CD4-positive, alpha-beta T cell treated with Interleukin-21 for 1 hour (primary cell): Measurements from ENCODE around the gene PIK3R2.

Experiments
- DNase-seq: peaks from one replicate; pipeline ENCODE4 v3.0.0-alpha.2; 2020

PIK3R2 gene

DNA sequence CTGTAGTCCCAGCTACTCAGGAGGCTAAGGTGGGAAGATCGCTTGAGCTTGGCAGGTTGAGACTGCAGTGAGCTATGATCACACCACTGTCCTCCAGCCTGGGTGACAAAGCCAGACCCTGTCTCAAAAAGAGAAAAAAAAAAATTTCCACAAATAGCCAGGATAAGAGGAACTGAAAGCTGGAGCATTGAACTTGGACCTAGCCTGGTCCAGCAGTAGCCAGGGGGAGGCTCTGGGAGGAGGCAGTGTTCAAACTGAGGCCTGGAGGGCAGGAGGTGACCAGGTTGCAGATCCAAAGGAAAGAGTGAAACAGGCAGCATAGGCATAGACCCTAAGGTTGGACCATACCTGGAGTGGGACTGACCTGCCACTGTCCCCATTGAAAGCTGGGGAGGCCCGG lies 26.9 kb upstream of the PIK3R2 start:
- DNase-seq = no peak

DNA sequence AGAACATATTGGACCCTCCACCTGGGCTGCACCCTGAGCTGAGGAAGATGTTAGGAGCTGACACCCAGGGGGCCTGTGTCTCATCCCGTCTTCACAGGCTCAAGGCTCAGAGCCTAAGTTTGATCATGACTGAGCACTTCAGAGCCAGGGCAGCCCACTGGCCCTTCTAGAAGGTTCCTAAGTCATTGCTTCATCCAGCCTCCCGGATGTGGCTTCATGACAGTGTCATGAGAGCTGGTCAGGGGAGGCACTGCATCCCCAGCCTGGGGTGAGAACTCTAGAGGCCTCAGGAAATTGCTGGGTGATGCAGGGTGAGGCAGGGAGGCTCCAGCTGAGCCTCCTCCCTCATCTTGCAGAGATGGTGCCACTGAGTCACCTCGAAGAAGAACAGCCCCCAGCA lies 24.9 kb upstream of the PIK3R2 start:
- DNase-seq = peak; percentile 31

DNA sequence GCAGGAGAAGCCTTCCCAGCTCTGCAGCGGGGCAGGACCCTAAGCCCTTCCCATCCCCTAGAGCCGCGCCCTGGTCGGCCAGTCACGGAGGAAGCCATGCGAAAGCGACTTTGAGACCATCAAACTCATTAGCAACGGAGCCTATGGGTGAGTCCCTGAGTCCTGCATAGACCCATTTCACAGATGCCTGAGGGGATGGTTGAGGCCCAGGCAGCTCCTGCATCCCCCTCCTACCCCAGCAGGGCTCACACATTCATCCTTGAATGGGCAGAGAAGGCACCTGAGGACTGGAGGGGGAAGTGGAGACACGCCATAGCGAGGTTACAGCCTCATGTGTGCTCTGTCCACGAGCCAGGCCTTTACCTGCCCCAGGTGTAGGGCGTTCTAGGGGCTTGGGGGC lies 24.2 kb upstream of the PIK3R2 start:
- DNase-seq = no peak

DNA sequence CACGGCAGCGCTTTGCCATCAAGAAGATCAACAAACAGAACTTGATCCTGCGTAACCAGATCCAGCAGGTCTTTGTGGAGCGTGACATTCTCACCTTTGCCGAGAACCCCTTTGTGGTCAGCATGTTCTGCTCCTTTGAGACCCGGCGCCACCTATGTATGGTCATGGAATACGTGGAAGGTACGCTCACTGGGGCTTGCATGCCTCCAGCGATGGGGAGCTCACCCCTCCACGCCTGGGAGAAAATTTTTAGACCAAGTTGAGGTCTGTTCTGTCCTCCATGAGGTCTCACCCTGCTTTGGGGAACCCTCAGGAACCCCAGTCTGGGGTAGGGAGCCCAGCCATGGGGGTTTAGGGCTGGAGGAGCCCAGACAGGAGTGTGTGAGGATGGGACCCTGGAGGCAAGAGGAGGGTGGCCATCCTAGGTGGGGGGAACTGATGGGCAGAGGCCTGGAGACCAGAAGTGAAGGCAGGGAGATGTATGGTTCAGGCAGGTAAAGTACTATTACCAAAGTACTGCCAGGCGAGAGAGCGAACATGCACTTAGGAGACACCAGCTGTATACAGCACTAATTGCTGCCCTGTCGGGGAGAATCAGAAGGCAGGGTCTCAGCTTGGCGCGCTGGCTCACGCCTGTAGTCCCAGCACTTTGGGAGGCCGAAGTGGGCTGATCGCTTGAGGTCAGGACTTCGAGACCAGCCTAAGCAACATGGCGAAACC lies 22.3 kb upstream of the PIK3R2 start:
- DNase-seq = no peak

DNA sequence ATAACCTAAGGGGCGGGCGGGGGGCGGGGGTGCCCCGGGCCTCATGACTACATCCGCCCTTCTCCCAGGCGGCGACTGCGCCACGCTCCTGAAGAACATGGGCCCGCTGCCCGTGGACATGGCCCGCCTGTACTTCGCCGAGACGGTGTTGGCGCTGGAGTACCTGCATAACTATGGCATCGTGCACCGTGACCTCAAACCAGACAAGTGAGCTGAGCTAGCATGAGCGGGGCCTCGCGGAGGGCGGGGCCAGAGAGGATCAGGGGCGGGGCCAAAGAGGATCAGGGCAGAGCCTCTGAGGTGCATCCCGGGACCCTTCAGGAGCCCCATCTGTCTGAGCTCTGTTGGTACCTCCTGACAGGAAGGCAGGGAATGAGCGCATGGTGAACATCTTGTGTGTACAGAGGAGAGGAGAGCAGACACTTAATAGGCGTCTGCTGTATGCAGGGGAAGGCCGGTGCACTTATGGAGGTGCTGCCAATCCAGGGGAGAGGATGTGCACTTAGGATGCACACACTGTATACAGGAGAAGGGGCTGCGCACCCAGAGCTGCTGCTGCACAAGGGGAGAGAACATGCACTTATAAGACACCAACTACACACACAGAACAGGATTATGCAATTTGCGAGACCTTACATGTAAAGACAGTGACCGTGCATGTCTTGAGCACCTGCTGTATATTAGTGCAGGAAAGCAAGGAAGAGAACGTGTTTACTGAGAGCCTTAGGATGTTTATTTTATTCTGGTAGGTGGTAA lies 20.9 kb upstream of the PIK3R2 start:
- DNase-seq = no peak

DNA sequence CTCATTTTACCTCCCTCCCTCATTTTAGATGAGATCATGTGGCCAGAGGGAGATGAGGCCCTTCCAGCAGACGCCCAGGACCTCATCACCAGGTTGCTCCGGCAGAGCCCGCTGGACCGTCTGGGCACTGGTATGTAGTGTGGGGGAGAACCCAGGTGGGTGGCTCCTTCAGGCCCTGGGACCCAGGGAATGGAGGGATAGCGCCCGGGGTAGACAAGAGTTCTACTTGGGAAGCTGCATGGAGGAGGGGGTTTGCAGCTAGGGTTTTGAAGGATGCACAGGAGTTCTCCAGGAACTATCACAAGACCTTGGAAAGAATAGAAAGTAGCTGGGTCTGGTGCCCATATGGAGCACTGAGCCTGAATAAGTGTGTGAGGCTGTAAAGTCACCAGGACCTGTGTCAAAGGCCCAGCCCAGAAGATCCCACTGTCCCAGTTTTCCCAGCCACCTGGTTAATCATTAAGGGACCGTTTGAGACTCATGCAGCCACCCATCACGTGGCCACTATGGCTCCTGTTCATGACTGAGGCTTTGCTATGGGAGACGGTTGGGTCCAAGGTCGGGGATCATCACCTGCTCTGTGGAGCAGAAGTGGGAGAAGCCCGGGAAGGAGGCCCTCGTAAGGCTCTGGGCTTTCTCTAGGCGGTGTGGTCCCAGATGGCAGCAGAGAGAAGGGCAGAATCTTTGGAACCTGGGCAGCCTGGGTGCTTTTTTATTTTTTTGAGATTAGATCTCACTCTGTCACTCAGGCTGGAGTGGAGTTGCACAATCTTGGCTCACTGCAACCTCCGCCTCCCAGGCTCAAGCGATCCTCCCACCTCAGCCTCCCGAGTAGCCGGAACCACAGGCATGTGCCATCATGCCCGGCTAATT lies 17.0 kb upstream of the PIK3R2 start:
- no peak for DNase-seq

DNA sequence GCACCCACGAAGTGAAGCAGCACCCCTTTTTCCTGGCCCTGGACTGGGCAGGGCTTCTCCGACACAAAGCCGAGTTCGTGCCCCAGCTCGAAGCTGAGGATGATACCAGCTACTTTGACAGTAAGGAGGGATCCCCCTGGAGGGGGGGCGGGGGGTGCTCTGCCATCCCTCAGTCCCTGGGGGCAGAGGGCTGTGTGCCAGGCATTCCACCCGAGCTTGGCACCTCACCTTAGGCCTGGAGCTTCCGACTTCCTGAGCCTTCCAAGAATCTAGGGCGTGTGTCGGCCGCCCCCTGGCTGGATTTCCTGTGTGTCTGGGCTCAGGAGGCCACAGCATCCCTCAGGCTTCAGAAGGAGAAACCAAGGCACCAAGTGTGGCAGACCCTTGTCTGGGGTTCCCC lies 15.7 kb upstream of the PIK3R2 start:
- no peak for DNase-seq

DNA sequence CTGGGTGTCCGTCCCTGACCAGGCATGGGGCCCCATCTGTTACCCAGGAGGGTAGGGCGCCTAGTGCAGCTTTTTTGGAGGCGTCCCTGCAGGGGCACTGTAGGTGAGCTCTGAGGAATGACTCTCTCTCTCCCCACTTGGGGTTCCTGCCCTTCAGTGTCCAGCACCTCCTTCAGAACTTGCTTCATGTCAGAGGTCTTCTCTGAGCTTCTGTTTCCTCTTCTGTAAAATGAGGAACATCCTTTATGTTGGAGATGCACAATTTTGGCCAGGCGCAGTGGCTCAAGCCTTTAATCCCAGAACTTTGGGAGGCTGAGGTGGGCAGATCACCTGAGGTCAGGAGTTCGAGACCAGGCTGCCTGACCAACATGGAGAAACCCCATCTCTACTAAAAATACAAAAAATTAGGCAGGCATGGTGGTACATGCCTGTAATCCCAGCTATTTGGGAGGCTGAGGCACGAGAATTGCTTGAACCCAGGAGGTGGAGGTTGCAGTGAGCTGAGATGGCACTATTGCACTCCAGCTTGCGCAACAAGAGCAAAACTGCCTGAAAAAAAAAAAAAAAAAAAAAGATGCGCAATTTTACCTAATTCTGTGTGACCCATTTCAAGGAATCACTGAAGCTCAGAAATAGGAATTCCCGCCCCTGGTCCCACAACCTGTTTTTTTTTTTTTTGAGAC lies 15.2 kb upstream of the PIK3R2 start:
- no peak for DNase-seq

DNA sequence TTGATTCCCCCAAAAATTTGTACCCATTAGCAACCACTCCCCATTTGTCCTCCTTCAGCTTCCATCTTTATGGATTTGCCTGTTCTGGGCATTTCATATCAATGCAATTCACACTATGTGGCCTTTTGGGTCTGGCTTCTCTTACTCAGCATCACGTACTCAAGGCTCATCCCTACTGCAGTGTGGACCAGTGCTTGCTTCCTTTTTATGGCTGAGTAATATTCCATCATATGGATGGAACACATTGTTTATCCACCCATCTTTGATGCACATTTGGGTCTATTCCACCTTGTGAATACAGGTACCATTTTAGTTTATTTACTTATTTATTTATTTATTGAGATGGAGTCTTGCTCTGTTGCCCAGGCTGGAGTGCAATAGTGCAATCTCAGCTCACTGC lies 12.5 kb upstream of the PIK3R2 start:
- no peak for DNase-seq

DNA sequence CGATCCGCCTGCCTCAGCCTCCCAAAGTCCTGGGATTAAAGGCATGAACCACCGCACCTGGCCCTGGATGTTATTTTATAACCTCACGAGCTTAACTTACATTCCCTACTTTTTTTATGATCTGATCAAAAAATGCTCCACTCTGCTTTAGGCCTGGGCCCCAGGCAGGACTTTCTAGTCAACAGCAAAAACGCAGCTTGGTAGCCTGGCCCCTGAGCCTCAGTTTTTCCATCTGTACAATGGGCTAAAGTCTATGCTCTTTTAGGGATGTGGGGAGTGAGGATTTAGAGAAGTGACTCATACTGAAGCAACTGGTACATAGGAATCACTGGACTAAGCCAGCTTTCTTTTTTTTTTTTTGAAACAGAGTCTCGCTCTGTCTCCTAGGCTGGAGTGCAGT lies 11.9 kb upstream of the PIK3R2 start:
- no peak for DNase-seq

DNA sequence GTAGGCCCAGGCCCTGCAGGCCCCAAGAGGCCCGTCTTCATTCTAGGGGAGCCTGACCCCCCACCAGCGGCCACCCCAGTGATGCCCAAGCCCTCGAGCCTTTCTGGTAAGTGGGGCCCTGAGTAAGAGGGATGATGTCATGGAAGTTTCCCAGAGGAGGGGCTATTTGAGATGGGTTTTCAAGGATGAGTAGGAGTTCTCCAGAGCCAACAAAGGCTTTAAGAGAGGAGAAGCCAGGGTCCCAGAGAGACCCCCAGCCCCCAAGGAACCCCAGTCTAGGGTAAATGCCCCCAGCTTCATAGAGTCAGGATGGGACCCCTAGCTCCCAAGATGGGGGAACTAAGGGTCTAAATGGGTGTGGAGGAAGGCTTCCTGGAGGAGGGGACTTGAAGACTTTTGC lies 9.1 kb upstream of the PIK3R2 start:
- DNase-seq = no peak

DNA sequence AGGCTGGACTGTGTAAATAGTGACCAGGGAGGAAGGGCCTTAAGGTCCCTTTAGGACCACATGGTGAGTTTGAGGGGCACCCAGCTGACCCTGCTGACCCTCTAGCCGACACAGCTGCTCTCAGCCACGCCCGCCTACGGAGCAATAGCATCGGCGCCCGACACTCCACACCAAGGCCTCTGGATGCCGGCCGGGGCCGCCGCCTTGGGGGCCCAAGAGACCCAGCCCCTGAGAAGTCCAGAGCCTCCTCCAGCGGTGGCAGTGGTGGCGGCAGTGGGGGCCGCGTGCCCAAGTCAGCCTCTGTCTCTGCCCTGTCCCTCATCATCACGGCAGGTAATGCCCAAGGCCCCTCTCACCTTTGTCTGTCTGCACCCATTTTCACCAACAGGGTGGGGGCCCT lies 8.6 kb upstream of the PIK3R2 start:
- DNase-seq = no peak

DNA sequence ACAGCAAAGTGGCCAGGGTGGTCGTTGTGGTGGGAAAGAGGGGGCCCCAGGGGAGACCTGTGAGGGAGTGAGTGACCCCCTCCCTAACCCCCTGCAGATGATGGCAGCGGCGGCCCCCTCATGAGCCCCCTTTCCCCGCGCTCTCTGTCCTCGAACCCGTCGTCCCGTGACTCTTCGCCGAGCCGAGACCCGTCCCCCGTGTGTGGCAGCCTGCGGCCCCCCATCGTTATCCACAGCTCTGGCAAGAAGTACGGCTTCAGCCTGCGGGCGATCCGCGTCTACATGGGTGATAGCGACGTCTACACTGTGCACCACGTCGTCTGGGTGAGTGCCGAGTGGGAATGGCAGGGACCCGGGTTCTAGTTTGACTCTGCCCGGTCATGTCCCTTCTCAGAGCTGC lies 8.1 kb upstream of the PIK3R2 start:
- no peak for DNase-seq

DNA sequence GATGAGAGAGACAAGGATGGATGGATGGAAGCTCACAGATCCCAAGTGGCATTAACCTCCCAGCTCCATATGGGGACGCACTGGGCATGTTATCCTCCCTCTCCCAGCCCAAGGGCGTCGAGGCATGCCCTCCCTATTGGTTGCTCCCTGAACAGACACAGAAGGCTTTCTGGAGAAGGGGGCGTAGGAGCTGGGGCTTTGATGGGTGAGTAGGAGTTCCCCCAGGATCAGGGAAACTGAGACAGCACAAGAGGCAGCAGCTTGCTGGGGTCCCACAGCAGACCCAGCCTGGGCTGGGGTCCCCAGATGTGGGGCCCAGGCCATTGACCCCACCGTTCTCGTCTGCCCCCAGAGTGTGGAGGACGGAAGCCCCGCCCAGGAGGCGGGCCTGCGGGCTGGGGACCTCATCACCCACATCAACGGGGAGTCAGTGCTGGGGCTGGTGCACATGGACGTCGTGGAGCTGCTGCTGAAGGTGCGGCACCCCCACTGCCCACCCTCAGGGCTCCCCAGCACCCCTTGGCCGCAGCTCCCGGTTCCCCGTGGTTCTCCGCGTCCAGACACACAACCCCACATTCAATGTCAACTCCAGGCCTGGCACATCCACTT lies 7.5 kb upstream of the PIK3R2 start:
- no peak for DNase-seq

DNA sequence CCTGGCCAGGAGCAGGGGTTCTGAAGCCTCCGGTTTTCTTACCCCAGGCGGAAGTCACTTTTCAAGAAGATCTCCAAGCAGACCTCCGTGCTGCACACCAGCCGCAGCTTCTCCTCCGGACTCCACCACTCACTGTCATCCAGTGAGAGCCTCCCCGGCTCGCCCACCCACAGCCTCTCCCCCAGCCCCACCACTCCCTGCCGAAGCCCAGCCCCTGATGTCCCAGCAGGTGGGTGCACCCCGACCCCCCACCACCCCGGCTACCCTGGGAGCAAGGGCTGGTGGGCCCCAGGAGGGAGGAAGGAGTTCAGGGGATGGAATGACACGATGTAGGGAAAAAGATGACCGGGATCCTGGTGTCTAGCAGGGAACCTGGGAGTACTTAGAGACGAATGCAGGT lies 5.6 kb upstream of the PIK3R2 start:
- no peak for DNase-seq

DNA sequence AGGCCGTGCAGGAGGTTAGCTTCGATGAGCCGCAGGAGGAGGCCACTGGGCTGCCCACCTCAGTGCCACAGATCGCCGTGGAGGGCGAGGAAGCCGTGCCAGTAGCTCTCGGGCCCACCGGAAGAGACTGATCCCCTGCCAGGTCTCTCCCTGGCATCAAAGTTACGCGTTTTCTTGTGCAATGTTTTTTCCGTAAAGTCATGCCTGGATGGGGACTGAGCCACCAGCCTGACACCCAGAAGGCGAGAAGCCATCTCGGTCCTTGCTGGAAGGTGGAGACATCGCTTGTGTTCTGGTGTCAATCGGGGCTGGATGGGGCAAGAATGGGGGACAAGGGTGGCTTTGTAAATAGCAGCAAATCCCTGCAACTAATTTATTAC lies 3.4 kb upstream of the PIK3R2 start:
- DNase-seq = no peak

DNA sequence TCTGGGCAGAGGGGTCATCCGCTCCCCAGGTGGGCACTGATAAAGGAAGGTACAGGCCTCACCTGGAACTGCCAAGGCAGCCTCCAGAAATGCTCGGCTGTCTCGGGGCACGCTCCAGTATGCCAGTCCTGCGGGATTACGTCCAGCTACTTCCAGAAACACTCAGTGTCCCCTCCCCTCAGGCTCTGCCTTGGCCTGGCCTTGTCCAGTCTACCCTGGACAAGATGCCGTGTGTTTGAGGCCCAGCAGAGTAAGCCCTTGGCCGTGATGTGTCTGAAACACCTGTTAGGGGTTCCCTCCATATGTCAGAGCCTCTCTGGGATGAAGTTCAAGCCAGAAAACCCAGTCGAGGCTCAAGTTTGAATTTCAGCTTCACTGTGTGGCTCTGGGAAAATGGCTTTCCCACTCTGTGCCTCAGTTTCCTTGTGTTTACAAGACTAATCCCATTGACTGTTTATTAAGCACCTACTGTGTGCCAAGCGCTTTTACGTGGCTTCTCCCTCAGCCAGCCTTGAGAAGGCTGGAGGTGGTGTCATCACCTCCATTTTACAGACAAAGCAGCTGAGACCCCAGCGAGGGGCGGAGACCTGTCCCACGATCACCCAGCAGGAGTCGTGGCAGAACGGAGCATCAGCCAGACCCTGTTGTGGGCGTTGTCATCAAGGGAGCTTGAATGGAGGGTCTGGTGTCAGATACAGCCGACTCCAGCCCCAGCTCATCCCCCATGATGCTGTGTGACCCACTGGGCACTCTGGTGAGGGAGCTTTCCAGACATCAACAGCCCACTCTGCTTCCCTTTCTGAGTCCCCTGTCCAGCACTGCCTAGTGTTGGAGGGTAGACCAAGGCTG lies 2.0 kb upstream of the PIK3R2 start:
- no peak for DNase-seq

DNA sequence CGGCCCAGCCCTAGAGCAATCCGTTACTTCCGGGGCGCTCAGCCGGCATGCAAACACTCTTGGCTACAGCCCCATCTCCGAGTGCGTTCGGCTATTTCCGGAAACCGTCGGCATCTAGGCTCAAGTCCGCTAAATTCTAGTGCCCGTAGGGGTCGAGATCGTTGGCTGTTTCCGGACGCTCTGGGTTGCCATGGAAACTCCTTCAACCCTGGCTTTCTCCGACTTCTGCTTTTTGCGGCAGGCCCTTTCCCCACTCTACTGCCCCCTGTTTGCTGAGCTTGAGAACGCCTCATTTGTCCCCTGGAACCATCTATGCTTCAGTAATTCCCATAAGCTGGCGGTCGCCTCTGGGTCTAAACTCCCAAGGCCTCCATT lies 534 bp upstream of the PIK3R2 start:
- peak; percentile 98 for DNase-seq

DNA sequence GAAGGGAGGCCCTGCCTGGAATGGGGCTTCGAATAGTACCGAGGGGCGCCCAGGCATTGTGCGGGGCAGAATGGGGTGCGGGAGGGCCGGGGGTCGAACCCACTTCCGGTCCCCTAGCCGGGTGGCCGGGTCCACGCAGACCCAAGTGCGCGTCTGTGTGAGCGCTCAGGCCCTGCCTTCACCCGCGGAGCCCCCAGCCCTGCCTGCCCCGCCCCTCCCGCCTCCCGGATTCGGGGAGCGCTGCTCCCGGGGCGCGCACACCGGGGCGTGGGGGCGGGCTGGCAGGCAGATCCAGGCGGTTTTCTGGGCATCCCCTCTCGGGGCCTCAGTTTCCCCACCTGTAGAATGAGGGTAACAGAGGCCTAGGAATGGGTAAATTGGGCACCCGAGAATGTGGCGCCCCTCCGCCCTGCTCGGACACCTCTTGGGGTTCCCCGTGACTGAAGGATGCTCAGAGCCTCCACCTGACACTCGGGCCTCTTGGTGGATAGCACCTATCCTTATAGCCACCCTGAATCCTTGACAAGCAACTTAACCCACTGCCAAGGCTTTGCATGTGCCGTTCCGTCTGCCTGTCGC lies 682 bp downstream of the PIK3R2 start:
- peak; percentile 13 for DNase-seq

DNA sequence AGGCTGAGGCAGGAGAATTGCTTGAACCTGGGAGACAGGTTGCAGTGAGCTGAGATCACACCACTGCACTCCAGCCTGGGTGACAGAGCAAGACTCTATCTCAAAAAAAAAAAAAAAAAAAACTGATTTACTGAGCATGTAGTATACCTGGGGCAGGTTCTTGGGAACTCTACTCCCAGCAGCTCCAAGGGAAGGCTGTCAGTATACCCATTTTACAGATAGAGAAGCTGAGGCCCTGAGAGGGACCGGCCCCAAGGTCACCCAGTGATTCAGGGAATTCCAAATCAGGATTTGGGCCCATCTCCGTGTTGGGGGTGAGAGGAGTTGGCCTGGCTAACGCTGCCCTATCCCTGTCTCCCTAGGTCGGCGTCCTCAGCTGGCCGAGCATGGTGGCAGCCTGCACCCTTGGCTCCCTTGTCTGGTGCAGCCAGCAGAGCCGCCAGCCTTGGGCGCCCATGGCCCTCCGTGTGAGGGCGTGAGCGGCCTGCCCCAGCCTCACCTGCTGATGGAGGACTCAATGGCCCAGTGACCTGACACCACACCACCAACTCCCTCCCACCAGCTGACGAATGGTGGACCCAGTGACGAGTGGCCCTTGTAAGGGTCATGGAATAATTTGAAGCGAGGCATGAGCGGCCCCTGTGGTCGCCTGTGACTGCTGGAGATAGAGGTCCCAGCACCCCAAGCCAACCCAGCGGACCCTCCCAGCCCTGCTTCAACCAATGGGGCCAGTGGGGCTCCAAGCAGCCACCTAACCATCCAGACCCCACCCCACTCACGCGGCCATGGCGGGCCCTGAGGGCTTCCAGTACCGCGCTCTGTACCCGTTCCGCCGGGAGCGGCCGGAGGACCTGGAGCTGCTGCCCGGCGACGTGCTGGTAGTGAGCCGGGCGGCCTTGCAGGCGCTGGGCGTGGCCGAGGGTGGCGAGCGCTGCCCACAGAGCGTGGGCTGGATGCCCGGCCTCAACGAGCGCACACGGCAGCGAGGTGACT lies 2.4 kb downstream of the PIK3R2 start:
- no peak for DNase-seq
